Measurements from ENCODE around the gene ZNF536. TPM values are rescaled to one million over a fixed set of nuclear protein-coding genes. Genes with fewer than 3 reads are reported as not detected.

The ZNF536 gene
- total RNA-seq, 4 donors from 2014 or later = 1.3 to 12.4 (median 1.8) TPM

DNA sequence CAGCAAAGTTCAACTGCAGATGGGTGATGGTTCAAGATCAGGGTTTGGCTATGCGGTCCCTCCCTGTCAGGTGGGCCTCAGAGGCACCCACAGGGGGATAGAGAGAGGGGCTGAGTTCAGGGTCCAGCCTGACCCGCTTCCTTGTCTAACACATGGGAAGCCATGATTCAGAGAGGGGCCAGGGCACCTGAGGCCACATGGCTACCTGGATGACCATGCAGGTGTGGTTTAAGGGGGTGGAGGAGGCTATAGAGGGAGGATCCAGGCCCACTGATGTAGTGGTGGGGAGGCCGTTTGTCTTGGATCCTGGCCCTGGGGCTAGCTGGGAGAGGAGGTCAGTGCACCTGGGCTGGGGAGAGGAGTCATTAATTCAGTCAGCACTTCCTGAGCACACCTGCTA, 56.7 kb downstream of the ZNF536 start:
- Histone ChIP-seq H3K4me3 (no peak overlapping the region), H3K4me1 (no peaks in the 10 kb centered on the region), H3K36me3 (no peaks in the 10 kb centered on the region), H3K9me3 (no peaks in the 10 kb centered on the region), H3K27me3 (no peaks in the 10 kb centered on the region), H3K27ac (no peak overlapping the region)
- TF ChIP-seq, protein P1, sequence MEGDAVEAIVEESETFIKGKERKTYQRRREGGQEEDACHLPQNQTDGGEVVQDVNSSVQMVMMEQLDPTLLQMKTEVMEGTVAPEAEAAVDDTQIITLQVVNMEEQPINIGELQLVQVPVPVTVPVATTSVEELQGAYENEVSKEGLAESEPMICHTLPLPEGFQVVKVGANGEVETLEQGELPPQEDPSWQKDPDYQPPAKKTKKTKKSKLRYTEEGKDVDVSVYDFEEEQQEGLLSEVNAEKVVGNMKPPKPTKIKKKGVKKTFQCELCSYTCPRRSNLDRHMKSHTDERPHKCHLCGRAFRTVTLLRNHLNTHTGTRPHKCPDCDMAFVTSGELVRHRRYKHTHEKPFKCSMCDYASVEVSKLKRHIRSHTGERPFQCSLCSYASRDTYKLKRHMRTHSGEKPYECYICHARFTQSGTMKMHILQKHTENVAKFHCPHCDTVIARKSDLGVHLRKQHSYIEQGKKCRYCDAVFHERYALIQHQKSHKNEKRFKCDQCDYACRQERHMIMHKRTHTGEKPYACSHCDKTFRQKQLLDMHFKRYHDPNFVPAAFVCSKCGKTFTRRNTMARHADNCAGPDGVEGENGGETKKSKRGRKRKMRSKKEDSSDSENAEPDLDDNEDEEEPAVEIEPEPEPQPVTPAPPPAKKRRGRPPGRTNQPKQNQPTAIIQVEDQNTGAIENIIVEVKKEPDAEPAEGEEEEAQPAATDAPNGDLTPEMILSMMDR (IDR thresholded peaks at IDR 0.05) = no peak
- no peak for TF ChIP-seq POLR2A (IDR thresholded peaks at IDR 0.05)
- DNase-seq = no peak

DNA sequence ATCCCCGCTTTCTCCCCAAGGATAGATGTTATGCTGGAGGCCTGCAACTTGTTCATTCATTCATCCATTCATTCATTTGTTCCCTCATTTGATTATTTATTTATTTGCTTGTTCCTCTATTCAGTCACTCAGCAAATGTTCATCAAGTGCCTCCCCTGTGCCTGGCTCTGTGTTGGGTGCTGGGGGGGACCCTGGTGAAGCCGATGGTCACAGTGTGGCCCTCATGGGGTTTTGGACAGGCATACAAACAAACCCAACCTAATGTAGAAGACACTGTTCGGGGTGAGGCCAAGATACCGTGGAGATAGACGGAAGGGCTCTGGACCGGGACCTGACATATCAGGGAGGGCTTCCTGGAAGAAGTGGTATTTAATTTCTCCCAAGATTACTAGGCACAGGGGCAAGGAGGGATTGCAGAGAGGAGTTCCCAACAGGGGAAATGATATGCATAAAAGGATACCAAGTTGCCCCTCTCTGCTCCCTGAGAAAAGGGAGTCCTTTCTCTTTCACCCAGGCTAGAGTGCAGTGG, 58.1 kb downstream of the ZNF536 start:
- no peak for DNase-seq
- H3K9me3 ChIP-seq = no peaks in the 10 kb centered on the region
- H3K4me3 ChIP-seq = no peak overlapping the region
- H3K4me1 ChIP-seq = no peaks in the 10 kb centered on the region
- H3K27me3 ChIP-seq = no peaks in the 10 kb centered on the region
- no peak overlapping the region for H3K27ac ChIP-seq
- H3K36me3 ChIP-seq = no peaks in the 10 kb centered on the region
- no peak for TF ChIP-seq POLR2A (IDR thresholded peaks at IDR 0.05)
- TF ChIP-seq, protein P1 (IDR thresholded peaks at IDR 0.05) = no peak

DNA sequence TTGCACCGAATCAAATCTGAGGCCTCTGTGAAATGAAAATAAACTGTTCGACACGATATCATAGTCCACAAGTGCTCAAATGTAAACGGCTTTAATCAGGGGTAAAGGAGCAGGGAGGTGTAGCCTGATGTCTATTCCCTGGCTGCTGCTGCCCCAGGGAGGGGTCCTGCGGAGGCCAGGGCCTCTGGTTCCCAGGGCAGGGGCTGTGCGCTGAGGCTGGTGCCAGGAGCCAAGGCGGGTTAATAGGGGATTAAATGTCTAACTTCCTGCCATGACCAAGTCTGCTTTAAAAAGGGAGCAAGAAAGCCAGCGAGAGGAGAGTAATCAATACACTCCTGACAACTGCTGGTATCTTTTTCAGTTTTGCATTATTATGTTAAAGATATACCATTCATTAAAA, 59.4 kb downstream of the ZNF536 start:
- Histone ChIP-seq H3K4me1 (no peaks in the 10 kb centered on the region), H3K27ac (no peak overlapping the region), H3K27me3 (no peaks in the 10 kb centered on the region), H3K9me3 (no peaks in the 10 kb centered on the region), H3K36me3 (no peaks in the 10 kb centered on the region), H3K4me3 (no peak overlapping the region)
- no peak for DNase-seq
- no peak for TF ChIP-seq POLR2A (IDR thresholded peaks at IDR 0.05)
- TF ChIP-seq, protein P1 (IDR thresholded peaks at IDR 0.05) = no peak

DNA sequence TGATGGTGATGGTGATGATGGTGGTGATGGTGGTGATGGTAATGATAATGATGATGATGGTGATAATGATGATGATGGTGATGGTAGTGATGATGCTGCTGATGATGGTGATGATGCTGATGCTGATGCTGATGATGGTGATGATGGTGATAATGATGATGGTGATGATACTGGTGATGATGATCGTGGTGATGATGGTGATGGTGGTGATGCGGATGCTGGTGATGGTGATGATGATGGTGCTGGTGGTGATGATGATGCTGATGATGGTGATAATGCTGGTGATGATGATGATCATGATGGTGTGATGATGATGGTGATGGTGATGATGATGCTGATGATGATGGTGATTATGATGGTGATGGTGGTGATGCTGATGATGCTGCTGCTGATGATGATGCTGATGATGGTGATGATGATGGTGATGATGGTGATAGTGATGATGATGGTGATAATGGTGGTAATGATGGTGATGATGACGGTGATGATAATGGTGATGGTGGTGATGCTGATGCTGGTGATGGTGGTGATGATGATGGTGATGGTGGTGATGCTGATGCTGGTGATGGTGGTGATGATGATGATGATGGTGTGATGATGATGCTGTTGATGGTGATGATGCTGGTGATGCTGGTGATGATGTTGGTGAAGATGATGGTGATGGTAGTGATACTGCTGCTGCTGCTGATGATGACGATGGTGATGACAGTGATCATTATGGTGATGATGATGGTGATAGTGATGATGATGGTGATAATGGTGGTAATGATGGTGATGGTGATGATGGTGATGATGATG, 62.8 kb downstream of the ZNF536 start:
- Histone ChIP-seq H3K9me3 (no peaks in the 10 kb centered on the region), H3K4me1 (no peaks in the 10 kb centered on the region), H3K4me3 (no peak overlapping the region), H3K27ac (no peak overlapping the region), H3K36me3 (no peaks in the 10 kb centered on the region), H3K27me3 (no peaks in the 10 kb centered on the region)
- TF ChIP-seq, protein P1 (IDR thresholded peaks at IDR 0.05) = no peak
- no peak for TF ChIP-seq POLR2A (IDR thresholded peaks at IDR 0.05)
- no peak for DNase-seq

DNA sequence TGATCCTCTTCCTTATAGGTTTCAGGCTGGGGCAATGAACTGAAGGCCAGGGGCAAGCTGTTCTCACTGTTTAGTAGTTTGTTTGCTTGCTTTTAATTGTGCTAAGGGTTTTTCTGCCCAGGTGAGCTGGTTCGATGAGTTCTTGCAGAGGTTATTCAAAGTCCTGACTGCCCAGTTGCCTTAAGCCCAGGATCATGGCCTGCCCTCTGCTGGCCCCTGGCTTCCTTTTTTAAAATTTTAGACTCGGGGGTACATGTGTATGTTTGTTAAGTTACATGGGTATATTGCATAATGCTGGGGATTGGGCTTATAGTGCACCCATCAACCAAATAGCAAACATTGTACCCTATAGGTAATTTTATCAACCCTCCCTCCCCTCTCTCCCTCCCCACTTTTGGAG, 65.7 kb downstream of the ZNF536 start:
- Histone ChIP-seq H3K9me3 (no peaks in the 10 kb centered on the region), H3K4me1 (no peaks in the 10 kb centered on the region), H3K36me3 (no peaks in the 10 kb centered on the region), H3K4me3 (no peak overlapping the region), H3K27me3 (no peaks in the 10 kb centered on the region), H3K27ac (no peak overlapping the region)
- peak in 1 of 3 donors; percentile 1 for DNase-seq
- TF ChIP-seq POLR2A (IDR thresholded peaks at IDR 0.05) = no peak
- TF ChIP-seq, protein P1 (IDR thresholded peaks at IDR 0.05) = no peak

All from Peyer's patch (tissue), 4 donors.